Measurements from ENCODE around the gene RNF157.

GRCh38 chr17:76095943-76096342 is 144.3 kb downstream of the RNF157 start:
- TF ChIP-seq POLR2A (IDR thresholded peaks at IDR 0.05; ENCODE audit: low read length), result no peak
- no peak for TF ChIP-seq MAZ (IDR thresholded peaks at IDR 0.05; ENCODE audit: borderline replicate concordance, low read depth, low read length)
- TF ChIP-seq CTCF (IDR thresholded peaks at IDR 0.05), result no peak
- no peak for TF ChIP-seq PBX3 (IDR thresholded peaks at IDR 0.05)
- TF ChIP-seq NR3C1 (IDR thresholded peaks at IDR 0.05), result no peak
- TF ChIP-seq RAD21 (conservative IDR thresholded peaks at IDR 0.05 in 1 of 2, IDR thresholded peaks at IDR 0.05 in 1 of 2), result no peak
- no peak for TF ChIP-seq CHD4 (IDR thresholded peaks at IDR 0.05; ENCODE audit: borderline replicate concordance)
- TF ChIP-seq HMGXB4 (CRISPR knock-in tag; IDR thresholded peaks at IDR 0.05; ENCODE audit: borderline replicate concordance), result no peak
- no peak for TF ChIP-seq ZNF302 (CRISPR knock-in tag; IDR thresholded peaks at IDR 0.05)
- TF ChIP-seq KDM5A (IDR thresholded peaks at IDR 0.05), result no peak
- TF ChIP-seq ATOH8 (CRISPR knock-in tag; IDR thresholded peaks at IDR 0.05; ENCODE audit: low read depth), result no peak
- TF ChIP-seq EP300 (IDR thresholded peaks at IDR 0.05), result no peak
